GM21390 (cell line): ENCODE data around the gene ASTN1.
"Not testable (repeated sequence)": the region's sequence is repeated elsewhere in the genome, so short reads cannot be mapped to it uniquely, and the experiment has no call there.

Experiments
- ATAC-seq: cut with Tn5 transposase; IDR thresholded peaks from one replicate; pipeline ENCODE4 v1.9.1; 2021; ENCODE audit not compliant: unreplicated experiment

Gene ASTN1

GRCh38 chr1:177116941-177117340 is 47.6 kb downstream of the ASTN1 start:
- ATAC-seq, result no peak

- ATAC-seq, result no peak
These were observed 57.7 kb downstream of the ASTN1 start for GRCh38 chr1:177106614-177107365.

- no peak for ATAC-seq
These were observed 58.3 kb downstream of the ASTN1 start for GRCh38 chr1:177106196-177106595.

- no peak for ATAC-seq
These were observed 61.3 kb downstream of the ASTN1 start for GRCh38 chr1:177103005-177103852.

- no peak for ATAC-seq
These were observed 72.5 kb downstream of the ASTN1 start for GRCh38 chr1:177092001-177092400.

GRCh38 chr1:177091040-177091439 is 73.5 kb downstream of the ASTN1 start:
- no peak for ATAC-seq

- ATAC-seq, result no peak
These were observed 75.5 kb downstream of the ASTN1 start for GRCh38 chr1:177088966-177089365.

GRCh38 chr1:177082855-177083693 is 81.4 kb downstream of the ASTN1 start:
- ATAC-seq, result no peak

- ATAC-seq, result no peak
These were observed 83.9 kb downstream of the ASTN1 start for GRCh38 chr1:177080564-177080963.

- no peak for ATAC-seq
These were observed 86.6 kb downstream of the ASTN1 start for GRCh38 chr1:177077734-177078499.

- ATAC-seq, result no peak
These were observed 87.5 kb downstream of the ASTN1 start for GRCh38 chr1:177077006-177077405.

- ATAC-seq, result not testable (repeated sequence)
These were observed 89.7 kb downstream of the ASTN1 start for GRCh38 chr1:177074811-177075210.

- ATAC-seq, result no peak
These were observed 95.0 kb downstream of the ASTN1 start for GRCh38 chr1:177069490-177069889.

- no peak for ATAC-seq
These were observed 96.6 kb downstream of the ASTN1 start for GRCh38 chr1:177067752-177068410.

GRCh38 chr1:177065430-177065829 is 99.1 kb downstream of the ASTN1 start:
- no peak for ATAC-seq

GRCh38 chr1:177063648-177064047 is 100.9 kb downstream of the ASTN1 start:
- ATAC-seq, result no peak

GRCh38 chr1:177054542-177054941 is 110.0 kb downstream of the ASTN1 start:
- ATAC-seq, result no peak

- no peak for ATAC-seq
These were observed 110.9 kb downstream of the ASTN1 start for GRCh38 chr1:177053648-177054047.

- ATAC-seq, result no peak
These were observed 116.0 kb downstream of the ASTN1 start for GRCh38 chr1:177048314-177049069.
